Testis (tissue), 2 donors: ENCODE measurements around the gene PEAK3.

ENCODE experiments used
- CTCF ChIP-seq, 3 experiments: fragments of 450-650 bp in 2 of 3; fragments of 200-600 bp in 1 of 3; sonication (generic) in 1 of 3; IDR thresholded peaks; one replicate each; pipeline ENCODE4 v1.5.1; 2016 to 2019; ENCODE audit warnings: antibody characterized with exemption in 3 of 3, mild to moderate bottlenecking in 2 of 3, moderate library complexity in 1 of 3
- POLR2A ChIP-seq: fragments of 450-650 bp; IDR thresholded peaks from one replicate; pipeline ENCODE4 v1.6.1; 2017; ENCODE audit warnings: antibody characterized with exemption, mild to moderate bottlenecking, moderate library complexity

- no peak for TF ChIP-seq POLR2A
- TF ChIP-seq CTCF (IDR thresholded peaks at IDR 0.05): no peak
Measured at GRCh38 chr19:2226051-2226839, 55.7 kb downstream of the PEAK3 start.
